Measurements from ENCODE around the gene CDKN1A.
A peak's percentile ranks its signal among the peaks of the same experiment; 100 is the strongest.

Gene CDKN1A

DNA sequence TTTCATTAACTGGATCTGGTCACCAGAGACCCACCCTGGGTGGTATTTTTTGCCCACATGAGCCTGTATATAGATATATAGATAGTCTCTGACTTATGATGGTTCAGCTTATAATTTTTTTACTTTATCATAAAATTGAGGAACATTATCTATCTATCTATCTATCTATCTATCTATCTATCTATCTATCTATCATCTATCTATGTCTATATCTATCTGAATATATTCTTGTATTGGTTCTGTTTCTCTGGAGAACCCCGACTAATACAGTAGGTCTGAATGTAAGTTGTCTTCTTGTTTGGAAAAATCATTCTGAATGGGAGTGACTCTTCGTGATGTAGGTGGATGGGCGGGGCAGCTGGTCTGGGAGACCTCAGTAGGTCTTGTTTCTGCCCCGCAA lies 13.3 kb upstream of the CDKN1A start:
- Histone ChIP-seq H4K20me1 (no peaks in the 10 kb centered on the region), H3K4me3 (no peak overlapping the region), H3K9ac (0 out of 2 replicates have a peak overlapping the region, but pooled peaks have one; percentile 32), H3K4me2 (peak overlapping the region; percentile 88), H3K4me1 (peaks cover 99% of the 10 kb centered on the region), H3K36me3 (no peaks in the 10 kb centered on the region), H3K9me3 (no peaks in the 10 kb centered on the region), H3K27ac (peak overlapping the region; percentile 94), H3K27me3 (no peaks in the 10 kb centered on the region)
- TF ChIP-seq Cebpa-rat (IDR thresholded peaks at IDR 0.05), result no peak

DNA sequence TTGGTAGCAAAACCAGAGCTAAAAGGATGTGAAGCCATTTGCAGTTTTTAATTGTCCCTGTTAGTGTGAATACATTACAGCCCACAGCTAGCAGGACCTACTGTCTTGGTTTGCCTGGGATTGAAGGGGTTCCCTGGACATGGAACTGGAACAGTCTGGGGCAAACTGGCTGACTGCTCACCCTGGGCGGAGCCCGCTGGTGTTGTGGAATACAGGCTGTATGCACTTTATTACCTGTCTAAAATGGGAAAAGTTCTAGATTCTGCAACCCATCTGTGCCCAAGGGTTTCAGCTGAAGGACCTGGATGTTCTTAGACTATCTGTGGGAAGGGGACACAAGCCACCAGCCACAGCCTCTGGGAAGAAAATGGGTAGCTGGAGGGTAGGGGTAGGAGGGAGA lies 12.2 kb upstream of the CDKN1A start:
- no peaks in the 10 kb centered on the region for H3K27me3 ChIP-seq
- H3K4me3 ChIP-seq, result 0 out of 2 replicates have a peak overlapping the region, but pooled peaks have one; percentile 50
- peak overlapping the region; percentile 80 for H3K9ac ChIP-seq
- peaks cover 99% of the 10 kb centered on the region for H3K4me1 ChIP-seq
- no peaks in the 10 kb centered on the region for H3K36me3 ChIP-seq
- no peaks in the 10 kb centered on the region for H4K20me1 ChIP-seq
- H3K27ac ChIP-seq, result peak overlapping the region; percentile 94
- no peak for TF ChIP-seq Cebpa-rat (IDR thresholded peaks at IDR 0.05)
- H3K9me3 ChIP-seq, result 0 out of 2 replicates have a peak, but pooled peaks cover 5% of the 10 kb centered on the region
- H3K4me2 ChIP-seq, result peak overlapping the region; percentile 88

DNA sequence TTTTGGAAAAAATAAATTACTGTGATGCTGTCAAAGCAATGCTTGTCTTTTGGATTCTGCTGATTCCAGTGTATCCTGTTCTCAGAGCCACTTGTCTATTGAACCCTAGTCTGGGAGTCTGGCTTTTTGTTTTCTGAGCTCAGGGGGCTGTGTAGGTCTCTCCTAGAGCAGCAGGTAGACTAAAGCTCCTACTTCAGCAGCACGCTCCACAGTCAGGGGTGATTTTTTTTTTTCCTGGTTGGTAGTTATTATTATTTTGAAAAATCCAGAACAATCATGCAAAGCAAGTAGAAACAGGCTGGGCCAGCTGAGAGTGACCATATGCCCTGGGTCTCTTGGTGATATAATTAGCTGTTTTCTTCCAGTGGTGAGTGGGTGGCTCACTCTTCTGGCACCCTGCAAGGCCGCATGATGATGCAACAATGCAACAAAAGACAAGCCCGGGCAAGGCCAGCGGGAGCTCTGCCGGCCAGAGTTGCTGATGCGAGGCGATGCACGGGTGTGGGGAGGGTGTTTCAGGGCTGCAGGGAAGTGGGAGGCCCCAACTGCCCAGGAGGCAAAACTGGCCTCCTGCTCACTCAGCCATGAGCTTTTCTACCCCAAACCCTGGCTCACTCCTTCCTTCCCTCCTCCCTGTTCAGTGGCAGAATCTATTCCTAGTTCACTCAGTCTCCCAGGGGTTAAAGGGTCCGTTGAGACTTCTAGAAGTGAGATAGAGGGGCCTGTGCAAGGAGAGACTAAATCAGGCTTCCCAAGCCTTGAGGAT lies 11.5 kb upstream of the CDKN1A start:
- no peaks in the 10 kb centered on the region for H3K36me3 ChIP-seq
- 0 out of 2 replicates have a peak, but pooled peaks cover 5% of the 10 kb centered on the region for H3K9me3 ChIP-seq
- H3K4me1 ChIP-seq, result peaks cover 98% of the 10 kb centered on the region
- H4K20me1 ChIP-seq, result no peaks in the 10 kb centered on the region
- H3K4me3 ChIP-seq, result peak overlapping the region; percentile 50
- peak overlapping the region; percentile 80 for H3K9ac ChIP-seq
- peak; percentile 99 for TF ChIP-seq Cebpa-rat (IDR thresholded peaks at IDR 0.05)
- H3K4me2 ChIP-seq, result peak overlapping the region; percentile 88
- H3K27me3 ChIP-seq, result no peaks in the 10 kb centered on the region
- H3K27ac ChIP-seq, result peak overlapping the region; percentile 94

DNA sequence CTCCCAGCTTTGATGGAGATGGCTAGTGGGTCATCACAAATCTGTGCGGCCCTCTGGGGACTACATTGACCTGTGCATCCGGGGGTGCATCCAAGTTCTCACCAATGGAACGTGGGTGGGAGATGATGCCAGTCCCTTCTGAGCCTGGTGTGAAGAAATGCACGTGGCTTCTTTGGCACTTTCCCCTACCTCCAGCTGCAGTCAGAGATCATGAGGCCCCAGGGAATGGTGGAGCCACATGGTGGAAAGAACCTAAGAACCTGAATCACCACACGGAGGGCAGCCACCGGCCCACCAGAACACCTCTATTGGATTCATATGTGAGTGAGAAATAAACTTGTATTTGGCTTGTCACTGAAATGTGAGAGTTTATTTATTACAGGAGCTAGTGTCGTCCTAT lies 9.9 kb upstream of the CDKN1A start:
- peak overlapping the region; percentile 88 for H3K4me2 ChIP-seq
- peak overlapping the region; percentile 94 for H3K27ac ChIP-seq
- peak overlapping the region; percentile 80 for H3K9ac ChIP-seq
- H3K4me3 ChIP-seq, result peak overlapping the region; percentile 50
- no peak for TF ChIP-seq Cebpa-rat (IDR thresholded peaks at IDR 0.05)
- H3K27me3 ChIP-seq, result no peaks in the 10 kb centered on the region
- H3K9me3 ChIP-seq, result 0 out of 2 replicates have a peak, but pooled peaks cover 5% of the 10 kb centered on the region
- no peaks in the 10 kb centered on the region for H3K36me3 ChIP-seq
- peaks cover 84% of the 10 kb centered on the region for H3K4me1 ChIP-seq
- no peaks in the 10 kb centered on the region for H4K20me1 ChIP-seq

DNA sequence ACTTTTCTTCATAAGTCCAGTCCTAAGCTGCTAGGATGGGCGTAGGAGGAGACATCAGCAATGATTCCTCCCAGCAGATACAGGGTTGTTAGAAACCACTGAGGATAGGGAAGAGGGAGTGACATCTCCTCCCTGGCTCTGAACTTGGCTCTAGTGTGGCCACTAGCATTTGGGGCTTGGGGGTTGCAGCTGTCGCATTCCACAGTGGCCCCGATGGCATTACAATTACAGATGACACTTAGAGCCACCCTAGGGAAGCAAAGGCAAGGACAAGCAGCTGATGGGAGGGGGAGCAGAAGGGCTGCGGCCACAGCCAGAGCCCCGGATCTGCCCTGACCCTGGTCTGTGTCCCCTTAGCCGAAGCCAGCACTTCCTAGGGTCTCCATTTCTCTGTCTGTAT lies 9.5 kb upstream of the CDKN1A start:
- Histone ChIP-seq H3K4me1 (peaks cover 80% of the 10 kb centered on the region), H3K9ac (peak overlapping the region; percentile 80), H3K27ac (peak overlapping the region; percentile 94), H3K36me3 (no peaks in the 10 kb centered on the region), H3K4me2 (peak overlapping the region; percentile 88), H3K4me3 (peak overlapping the region; percentile 23; the same call in 1 of the 2 replicates), H4K20me1 (no peaks in the 10 kb centered on the region), H3K27me3 (no peaks in the 10 kb centered on the region), H3K9me3 (0 out of 2 replicates have a peak, but pooled peaks cover 5% of the 10 kb centered on the region)
- no peak for TF ChIP-seq Cebpa-rat (IDR thresholded peaks at IDR 0.05)

DNA sequence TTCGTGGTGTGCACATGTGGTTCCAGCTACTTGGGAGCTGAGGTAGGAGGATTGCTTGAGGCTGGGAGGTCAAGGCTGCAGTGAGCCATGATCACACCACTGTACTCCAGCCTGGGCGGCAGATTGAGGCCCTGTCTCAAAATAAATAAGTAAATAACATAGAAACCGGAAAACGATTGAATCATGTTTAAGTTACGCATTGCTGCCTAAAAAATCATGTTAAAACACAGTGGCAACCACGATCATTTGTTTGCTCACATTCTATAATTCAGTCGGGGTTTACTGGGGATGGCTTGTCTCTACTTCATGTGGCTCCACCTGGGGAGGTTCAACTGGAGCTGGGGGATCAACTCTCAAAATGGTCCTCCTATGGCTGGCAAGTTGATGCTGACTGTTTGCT lies 8.2 kb upstream of the CDKN1A start:
- Histone ChIP-seq H3K27me3 (no peaks in the 10 kb centered on the region), H3K4me2 (peak overlapping the region; percentile 88), H3K4me1 (peaks cover 77% of the 10 kb centered on the region), H3K4me3 (no peak overlapping the region), H3K9me3 (0 out of 2 replicates have a peak, but pooled peaks cover 5% of the 10 kb centered on the region), H3K36me3 (no peaks in the 10 kb centered on the region), H3K27ac (peak overlapping the region; percentile 94; the same call in 1 of the 2 replicates), H3K9ac (no peak overlapping the region), H4K20me1 (no peaks in the 10 kb centered on the region)
- TF ChIP-seq Cebpa-rat (IDR thresholded peaks at IDR 0.05), result no peak

DNA sequence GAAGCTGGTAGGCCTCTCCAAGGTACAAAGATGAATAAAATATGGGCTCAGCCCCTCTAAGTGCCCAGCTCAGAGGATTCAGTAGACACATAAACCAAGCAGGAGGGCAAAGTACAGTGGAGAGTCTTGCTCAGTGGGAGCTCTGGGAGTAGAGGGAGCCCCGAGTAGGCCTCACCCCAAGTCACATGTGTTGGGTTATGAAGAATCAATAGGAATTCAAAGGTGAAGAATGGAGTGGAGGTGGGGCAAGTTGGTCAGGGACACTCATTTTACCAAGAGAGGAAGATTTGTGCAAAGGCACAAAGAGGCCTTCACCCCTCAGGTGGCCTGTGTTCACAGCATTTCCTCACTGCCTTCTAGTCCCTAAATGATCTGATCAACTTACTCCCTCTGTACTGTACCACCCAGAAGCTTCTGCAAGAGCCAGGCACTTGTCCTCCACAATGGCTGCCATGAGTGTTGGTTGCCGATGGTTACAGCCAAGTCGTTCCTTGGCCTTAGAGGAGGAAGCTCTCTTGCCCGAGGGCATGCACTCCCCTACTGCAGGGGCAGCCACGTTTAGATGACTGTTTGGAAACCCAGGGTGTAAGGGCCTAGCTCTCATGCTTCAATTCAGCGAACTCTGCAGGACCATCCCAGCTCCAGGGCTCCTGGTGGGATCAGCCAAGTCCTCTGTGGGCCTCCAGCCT lies 6.7 kb upstream of the CDKN1A start:
- H3K36me3 ChIP-seq, result no peaks in the 10 kb centered on the region
- no peaks in the 10 kb centered on the region for H3K27me3 ChIP-seq
- no peak overlapping the region for H3K4me3 ChIP-seq
- H3K9ac ChIP-seq, result no peak overlapping the region
- peaks cover 77% of the 10 kb centered on the region for H3K4me1 ChIP-seq
- TF ChIP-seq Cebpa-rat (IDR thresholded peaks at IDR 0.05), result no peak
- H4K20me1 ChIP-seq, result no peaks in the 10 kb centered on the region
- H3K4me2 ChIP-seq, result no peak overlapping the region
- peak overlapping the region; percentile 8; the same call in 1 of the 2 replicates for H3K27ac ChIP-seq
- H3K9me3 ChIP-seq, result 0 out of 2 replicates have a peak, but pooled peaks cover 5% of the 10 kb centered on the region

DNA sequence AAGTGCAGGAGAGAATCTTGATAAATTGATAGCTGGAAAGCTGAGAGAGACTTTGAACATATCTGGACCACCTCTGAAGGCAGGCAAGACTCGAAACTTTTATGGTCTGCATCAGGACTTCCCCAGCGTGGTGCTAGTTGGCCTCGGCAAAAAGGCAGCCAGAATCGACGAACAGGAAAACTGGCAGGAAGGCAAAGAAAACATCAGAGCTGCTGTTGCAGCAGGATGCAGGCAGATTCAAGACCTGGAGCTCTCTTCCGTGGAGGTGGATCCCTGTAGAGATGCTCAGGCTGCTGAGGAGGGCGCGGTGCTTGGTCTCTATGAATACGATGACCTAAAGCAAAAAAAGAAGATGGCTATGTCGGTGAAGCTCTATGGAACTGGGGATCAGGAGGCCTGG lies 4.6 kb upstream of the CDKN1A start:
- Histone ChIP-seq H3K9me3 (0 out of 2 replicates have a peak, but pooled peaks cover 5% of the 10 kb centered on the region), H3K36me3 (no peaks in the 10 kb centered on the region), H3K4me3 (no peak overlapping the region), H3K9ac (no peak overlapping the region), H3K27ac (no peak overlapping the region), H3K27me3 (no peaks in the 10 kb centered on the region), H3K4me2 (no peak overlapping the region), H3K4me1 (peaks cover 72% of the 10 kb centered on the region), H4K20me1 (peaks cover 3% of the 10 kb centered on the region)
- no peak for TF ChIP-seq Cebpa-rat (IDR thresholded peaks at IDR 0.05)

DNA sequence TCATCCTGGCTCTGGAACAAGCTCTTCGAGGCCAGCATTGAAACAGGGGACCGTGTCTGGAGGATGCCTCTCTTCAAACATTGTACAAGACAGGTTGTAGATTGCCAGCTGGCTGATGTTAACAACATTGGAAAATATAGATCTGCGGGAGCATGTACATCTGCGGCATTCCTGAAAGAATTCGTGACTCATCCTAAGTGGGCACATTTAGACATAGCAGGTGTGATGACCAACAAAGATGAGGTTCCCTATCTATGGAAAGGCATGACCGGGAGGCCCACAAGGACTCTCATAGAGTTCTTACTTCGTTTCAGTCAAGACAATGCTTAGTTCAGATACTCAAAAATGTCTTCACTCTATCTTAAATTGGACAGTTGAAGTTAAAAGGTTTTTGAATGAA lies 3.6 kb upstream of the CDKN1A start:
- 0 out of 2 replicates have a peak, but pooled peaks cover 5% of the 10 kb centered on the region for H3K9me3 ChIP-seq
- H3K4me2 ChIP-seq, result no peak overlapping the region
- H3K27me3 ChIP-seq, result no peaks in the 10 kb centered on the region
- no peak for TF ChIP-seq Cebpa-rat (IDR thresholded peaks at IDR 0.05)
- no peak overlapping the region for H3K4me3 ChIP-seq
- peaks cover 14% of the 10 kb centered on the region for H4K20me1 ChIP-seq
- no peak overlapping the region for H3K27ac ChIP-seq
- H3K4me1 ChIP-seq, result peaks cover 61% of the 10 kb centered on the region
- no peaks in the 10 kb centered on the region for H3K36me3 ChIP-seq
- no peak overlapping the region for H3K9ac ChIP-seq
